Upper lobe of right lung (tissue), 1 donor: Measurements from ENCODE around the gene NEDD4. TPM values are rescaled to one million over a fixed set of nuclear protein-coding genes. Genes with fewer than 3 reads are reported as not detected.

ENCODE experiments used
- ATAC-seq: fragments of 200-7000 bp; cut with Tn5 transposase; one replicate; pipeline ENCODE4 v1.9.1; 2020; ENCODE audit warnings: mild to moderate bottlenecking, moderate library complexity
- DNase-seq: peaks from one replicate; pipeline ENCODE4 v3.0.0-alpha.2; 2020
- H3K27ac ChIP-seq: fragments of 200-600 bp; one replicate; pipeline ENCODE4 v1.8.0; 2022
- H3K27me3 ChIP-seq: fragments of 200-600 bp; one replicate; pipeline ENCODE4 v1.8.0; 2022; ENCODE audit warnings: mild to moderate bottlenecking
- H3K36me3 ChIP-seq: fragments of 200-600 bp; one replicate; pipeline ENCODE4 v1.8.0; 2022
- H3K4me1 ChIP-seq: fragments of 200-600 bp; one replicate; pipeline ENCODE4 v1.8.0; 2022
- H3K4me3 ChIP-seq: fragments of 200-600 bp; one replicate; pipeline ENCODE4 v1.8.0; 2022; ENCODE audit warnings: mild to moderate bottlenecking
- H3K9me3 ChIP-seq: fragments of 200-600 bp; one replicate; pipeline ENCODE4 v1.8.0; 2022
- CTCF ChIP-seq: fragments of 200-600 bp; IDR thresholded peaks from one replicate; pipeline ENCODE4 v1.8.0; 2022; ENCODE audit warnings: antibody characterized with exemption
- intact Hi-C: fragments of 100-400 bp; cut with DNase I; formaldehyde crosslinking; loops from one replicate; pipeline ENCODE4 v1.11.0; 2022
- total RNA-seq: library from RNA; stranded (reverse); fragmentation: NEBNext Ultra II Directional; extraction: Animal tissue kit (Norgen Biotek cat#: 25700); gene quantifications from one replicate; pipeline ENCODE4 v1.2.1, GENCODE V29; 2021
- donor health status: DM: no; HTN: yes; CAD: no; lungs with severe emphysema.

Gene NEDD4
- total RNA-seq, 1 donor from 2014 or later: 18.4 TPM

GRCh38 chr15:55916666-55917409 is 76.6 kb downstream of the NEDD4 start:
- Histone ChIP-seq H3K36me3 (no peaks in the 10 kb centered on the region), H3K9me3 (no peaks in the 10 kb centered on the region), H3K27ac (no peak overlapping the region), H3K4me3 (no peak overlapping the region), H3K27me3 (no peaks in the 10 kb centered on the region), H3K4me1 (no peaks in the 10 kb centered on the region)
- no peak for ATAC-seq
- intact Hi-C loops: no loop called here
- DNase-seq: no peak
- no peak for TF ChIP-seq CTCF

GRCh38 chr15:55915876-55916567 is 77.4 kb downstream of the NEDD4 start:
- intact Hi-C loops: no loop called here
- Histone ChIP-seq H3K4me1 (no peaks in the 10 kb centered on the region), H3K36me3 (no peaks in the 10 kb centered on the region), H3K9me3 (no peaks in the 10 kb centered on the region), H3K4me3 (no peak overlapping the region), H3K27ac (no peak overlapping the region), H3K27me3 (no peaks in the 10 kb centered on the region)
- DNase-seq: no peak
- no peak for TF ChIP-seq CTCF
- ATAC-seq: no peak

DNA sequence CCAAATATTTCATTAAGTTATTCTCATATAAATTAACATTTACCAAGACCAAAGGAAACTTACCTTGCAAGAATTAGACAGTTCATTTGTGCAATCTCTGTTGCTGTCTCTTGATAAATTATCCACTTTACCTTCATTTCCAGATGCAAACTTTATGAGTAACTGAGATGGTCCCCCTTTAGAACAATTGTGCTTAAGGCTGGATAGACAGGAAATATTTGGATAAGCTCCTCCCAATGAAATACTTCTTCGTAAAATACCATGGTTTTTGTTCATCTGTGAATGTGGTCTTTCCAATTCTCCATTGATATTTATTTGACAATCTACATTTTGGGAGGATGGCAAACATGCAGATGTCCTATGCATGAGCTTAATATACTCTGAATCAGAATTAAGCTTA is 78.2 kb downstream of the NEDD4 start:
- H3K36me3 ChIP-seq: no peaks in the 10 kb centered on the region
- H3K27me3 ChIP-seq: no peaks in the 10 kb centered on the region
- no peak overlapping the region for H3K27ac ChIP-seq
- no peaks in the 10 kb centered on the region for H3K9me3 ChIP-seq
- no peak overlapping the region for H3K4me3 ChIP-seq
- no peak for ATAC-seq
- H3K4me1 ChIP-seq: no peaks in the 10 kb centered on the region
- intact Hi-C loops: no loop called here
- DNase-seq: no peak
- no peak for TF ChIP-seq CTCF

DNA sequence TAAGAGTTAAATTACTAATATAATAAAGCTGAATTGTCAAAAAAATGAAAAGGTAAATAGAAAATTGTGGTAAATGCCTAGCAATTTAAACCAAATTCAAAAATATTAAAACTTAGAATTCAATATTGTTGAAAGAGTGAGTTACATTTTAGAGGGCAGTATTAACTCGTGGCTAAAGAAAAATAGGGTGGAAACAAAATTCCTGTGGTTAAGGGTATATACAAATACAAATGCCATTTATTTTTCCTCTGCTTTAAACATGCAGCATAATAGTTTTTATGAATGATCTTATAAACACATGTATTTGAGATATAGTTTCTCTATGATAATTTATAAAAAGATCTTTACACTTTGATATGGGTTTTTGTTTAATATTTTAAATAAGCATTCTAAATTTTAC is 79.0 kb downstream of the NEDD4 start:
- no peaks in the 10 kb centered on the region for H3K36me3 ChIP-seq
- no peak overlapping the region for H3K4me3 ChIP-seq
- DNase-seq (no peak), ATAC-seq (no peak)
- no peak for TF ChIP-seq CTCF
- no peaks in the 10 kb centered on the region for H3K27me3 ChIP-seq
- H3K27ac ChIP-seq: no peak overlapping the region
- H3K9me3 ChIP-seq: no peaks in the 10 kb centered on the region
- intact Hi-C loops: no loop called here
- no peaks in the 10 kb centered on the region for H3K4me1 ChIP-seq

GRCh38 chr15:55912982-55913381 is 80.4 kb downstream of the NEDD4 start:
- no peak for TF ChIP-seq CTCF
- no peaks in the 10 kb centered on the region for H3K4me1 ChIP-seq
- no peaks in the 10 kb centered on the region for H3K36me3 ChIP-seq
- intact Hi-C loops: no loop called here
- H3K9me3 ChIP-seq: no peaks in the 10 kb centered on the region
- DNase-seq: no peak
- H3K4me3 ChIP-seq: no peak overlapping the region
- ATAC-seq: no peak
- H3K27me3 ChIP-seq: no peaks in the 10 kb centered on the region
- H3K27ac ChIP-seq: no peak overlapping the region
